Measurements from ENCODE around the gene GNL3. TPM values are rescaled to one million over a fixed set of nuclear protein-coding genes. Genes with fewer than 3 reads are reported as not detected.

Gene GNL3
- total RNA-seq, 2 donors from 2014 or later, result 101 to 107 TPM

DNA sequence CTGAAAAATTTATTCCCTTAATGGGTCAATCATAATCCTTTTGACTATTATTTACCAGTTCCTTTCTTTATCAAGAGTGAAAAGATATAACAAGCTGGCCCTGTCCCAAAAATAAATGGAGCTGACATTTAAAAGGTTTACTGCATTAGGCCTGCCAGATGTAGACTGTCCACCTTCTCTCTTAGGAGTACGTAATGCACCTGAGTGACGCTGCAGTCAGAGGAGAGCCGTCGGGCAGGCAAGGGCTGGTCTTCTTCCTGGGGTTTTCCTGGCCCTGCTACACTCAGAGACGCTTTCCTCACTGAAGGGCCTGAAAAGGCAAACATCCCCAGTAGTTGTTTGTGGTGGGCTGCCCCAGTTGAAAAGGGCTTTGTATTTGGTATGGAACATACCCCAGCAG lies 57.3 kb downstream of the GNL3 start:
- DNase-seq, result no peak
- H3K9me3 ChIP-seq (ENCODE audit: control insufficient read depth, low read length), result peaks cover 7% of the 10 kb centered on the region
- no peak overlapping the region for H3K9ac ChIP-seq (ENCODE audit: extremely low read depth, low read length, poor library complexity, severe bottlenecking)
- H3K36me3 ChIP-seq (ENCODE audit: control insufficient read depth, insufficient read depth, low read length), result peaks cover 85% of the 10 kb centered on the region
- no peak overlapping the region for H3K27ac ChIP-seq (ENCODE audit: low read depth, low read length)
- H3K4me1 ChIP-seq (ENCODE audit: control insufficient read depth, insufficient read depth, low read length), result no peaks in the 10 kb centered on the region
- Mint-ChIP-seq H3K27ac (no peak overlapping the region), H3K9me3 (no peaks in the 10 kb centered on the region), H3K27me3 (ENCODE audit: insufficient read depth) (no peaks in the 10 kb centered on the region), H3K36me3 (ENCODE audit: low read depth) (peaks cover 71% of the 10 kb centered on the region), H3K4me1 (no peaks in the 10 kb centered on the region), H3K4me3 (no peak overlapping the region)
- TF ChIP-seq, protein P1, sequence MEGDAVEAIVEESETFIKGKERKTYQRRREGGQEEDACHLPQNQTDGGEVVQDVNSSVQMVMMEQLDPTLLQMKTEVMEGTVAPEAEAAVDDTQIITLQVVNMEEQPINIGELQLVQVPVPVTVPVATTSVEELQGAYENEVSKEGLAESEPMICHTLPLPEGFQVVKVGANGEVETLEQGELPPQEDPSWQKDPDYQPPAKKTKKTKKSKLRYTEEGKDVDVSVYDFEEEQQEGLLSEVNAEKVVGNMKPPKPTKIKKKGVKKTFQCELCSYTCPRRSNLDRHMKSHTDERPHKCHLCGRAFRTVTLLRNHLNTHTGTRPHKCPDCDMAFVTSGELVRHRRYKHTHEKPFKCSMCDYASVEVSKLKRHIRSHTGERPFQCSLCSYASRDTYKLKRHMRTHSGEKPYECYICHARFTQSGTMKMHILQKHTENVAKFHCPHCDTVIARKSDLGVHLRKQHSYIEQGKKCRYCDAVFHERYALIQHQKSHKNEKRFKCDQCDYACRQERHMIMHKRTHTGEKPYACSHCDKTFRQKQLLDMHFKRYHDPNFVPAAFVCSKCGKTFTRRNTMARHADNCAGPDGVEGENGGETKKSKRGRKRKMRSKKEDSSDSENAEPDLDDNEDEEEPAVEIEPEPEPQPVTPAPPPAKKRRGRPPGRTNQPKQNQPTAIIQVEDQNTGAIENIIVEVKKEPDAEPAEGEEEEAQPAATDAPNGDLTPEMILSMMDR (conservative IDR thresholded peaks at IDR 0.05), result no peak
- H3K4me3 ChIP-seq (ENCODE audit: low read length), result no peak overlapping the region
- H3K27me3 ChIP-seq (ENCODE audit: control insufficient read depth, insufficient read depth, low read length, poor library complexity, severe bottlenecking), result no peaks in the 10 kb centered on the region
- WGBS, 2 experiments (ENCODE audit: insufficient coverage in 1 of 2, insufficient read length in 1 of 2), result 95 to 100% methylated on average over 5 of the region's 5 CpGs

DNA sequence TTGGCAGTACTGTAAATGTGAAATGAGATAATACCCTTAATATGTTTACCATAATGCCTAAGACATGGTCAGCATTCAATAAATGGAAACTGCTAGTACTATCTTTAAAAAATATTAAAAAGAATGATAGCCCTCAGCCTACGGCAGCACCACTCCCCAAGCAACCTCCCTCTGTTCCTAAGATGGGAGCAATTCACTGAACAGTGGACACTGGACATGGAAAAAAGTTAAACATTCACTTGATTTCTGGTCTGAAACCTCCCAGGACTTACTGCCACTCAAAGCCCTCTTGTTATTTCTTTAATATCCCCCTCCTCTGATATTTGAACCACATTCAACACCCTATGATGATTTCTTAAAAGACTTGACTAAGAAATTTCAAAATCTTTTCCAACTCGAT lies 57.9 kb downstream of the GNL3 start:
- peaks cover 86% of the 10 kb centered on the region for H3K36me3 ChIP-seq (ENCODE audit: control insufficient read depth, insufficient read depth, low read length)
- WGBS, 2 experiments (ENCODE audit: insufficient coverage in 1 of 2, insufficient read length in 1 of 2), result 89 to 96% methylated on average over 1 to 2 of the region's 2 CpGs
- Mint-ChIP-seq H3K27me3 (ENCODE audit: insufficient read depth) (no peaks in the 10 kb centered on the region), H3K9me3 (no peaks in the 10 kb centered on the region), H3K36me3 (ENCODE audit: low read depth) (peaks cover 72% of the 10 kb centered on the region), H3K4me3 (no peak overlapping the region), H3K4me1 (no peaks in the 10 kb centered on the region), H3K27ac (no peak overlapping the region)
- TF ChIP-seq, protein P1 (conservative IDR thresholded peaks at IDR 0.05), result no peak
- no peaks in the 10 kb centered on the region for H3K27me3 ChIP-seq (ENCODE audit: control insufficient read depth, insufficient read depth, low read length, poor library complexity, severe bottlenecking)
- H3K4me1 ChIP-seq (ENCODE audit: control insufficient read depth, insufficient read depth, low read length), result no peaks in the 10 kb centered on the region
- no peak overlapping the region for H3K9ac ChIP-seq (ENCODE audit: extremely low read depth, low read length, poor library complexity, severe bottlenecking)
- peaks cover 7% of the 10 kb centered on the region for H3K9me3 ChIP-seq (ENCODE audit: control insufficient read depth, low read length)
- H3K27ac ChIP-seq (ENCODE audit: low read depth, low read length), result no peak overlapping the region
- no peak for DNase-seq
- no peak overlapping the region for H3K4me3 ChIP-seq (ENCODE audit: low read length)

Other genes with a start within 250 kb of the GNL3 start
- 1 to 10 TPM; 2.5 to 8.6 TPM for gene SEMA3G, start 240.9 kb upstream of the GNL3 start, total RNA-seq
- 10 to 100 TPM; 44.8 to 64.6 TPM for gene TNNC1, start 232.0 kb upstream of the GNL3 start, total RNA-seq
- gene NISCH, start 230.4 kb upstream of the GNL3 start, total RNA-seq, result 100 to 1,000 TPM; 151 to 156 TPM
- under 1 TPM; 0.24 to 0.55 TPM for gene STAB1, start 190.7 kb upstream of the GNL3 start, total RNA-seq
- gene NT5DC2, start 152.2 kb upstream of the GNL3 start, total RNA-seq, result 100 to 1,000 TPM; 288 to 341 TPM
- 10 to 100 TPM; 28.1 to 34.1 TPM for gene UQCC5, start 149.4 kb upstream of the GNL3 start, total RNA-seq
- 10 to 100 TPM; 73.4 to 78.5 TPM for gene PBRM1, start 119 bp upstream of the GNL3 start, total RNA-seq
- gene GLT8D1, start 19.8 kb downstream of the GNL3 start, total RNA-seq, result 10 to 100 TPM; 54.4 to 72.2 TPM
- 100 to 1,000 TPM; 101 to 113 TPM for gene SPCS1, start 20.1 kb downstream of the GNL3 start, total RNA-seq
- gene NEK4, start 84.9 kb downstream of the GNL3 start, total RNA-seq, result 10 to 100 TPM; 44.2 to 49.5 TPM
- not detected for gene ITIH1, start 91.6 kb downstream of the GNL3 start, total RNA-seq
- gene ITIH3, start 108.8 kb downstream of the GNL3 start, total RNA-seq, result not detected
- 1 to 10 TPM; 6.0 to 6.2 TPM for gene ITIH4, start 144.6 kb downstream of the GNL3 start, total RNA-seq
- 1 to 10 TPM; 3.2 to 4.2 TPM for gene MUSTN1, start 149.0 kb downstream of the GNL3 start, total RNA-seq
- 10 to 100 TPM; 20.3 to 23.7 TPM for gene STIMATE, start 211.5 kb downstream of the GNL3 start, total RNA-seq

All from endodermal cell (in vitro differentiated cells).